Neural crest cell (in vitro differentiated cells): ENCODE measurements around the gene RRP7A. TPM values are rescaled to one million over a fixed set of nuclear protein-coding genes. Genes with fewer than 3 reads are reported as not detected.
A peak's percentile ranks its signal among the peaks of the same experiment; 100 is the strongest.
"Not testable (repeated sequence)": the region's sequence is repeated elsewhere in the genome, so short reads cannot be mapped to it uniquely, and the experiment has no call there.

ENCODE experiments used
- DNase-seq: peaks from one replicate; pipeline ENCODE4 v3.0.0; 2021; ENCODE audit warnings: low read depth, mixed read lengths, low spot score
- H3K27ac Mint-ChIP-seq: one replicate; pipeline ENCODE4 v1.8.0; 2021; ENCODE audit warnings: mild to moderate bottlenecking, mixed read lengths; ENCODE audit not compliant: unreplicated experiment
- H3K27me3 Mint-ChIP-seq: 2 replicates; pipeline ENCODE4 v1.8.0; 2021; ENCODE audit warnings: low read depth, mild to moderate bottlenecking, mixed read lengths
- H3K36me3 Mint-ChIP-seq: 2 replicates; pipeline ENCODE4 v1.8.0; 2021; ENCODE audit warnings: low read depth, mild to moderate bottlenecking, mixed read lengths
- H3K4me1 Mint-ChIP-seq: 2 replicates; pipeline ENCODE4 v1.8.0; 2021; ENCODE audit warnings: mixed read lengths
- H3K4me3 Mint-ChIP-seq: one replicate; pipeline ENCODE4 v1.8.0; 2021; ENCODE audit warnings: mild to moderate bottlenecking, mixed read lengths
- H3K9me3 Mint-ChIP-seq: 2 replicates; pipeline ENCODE4 v1.8.0; 2021; ENCODE audit warnings: mixed read lengths
- total RNA-seq: library from RNA; stranded (reverse); gene quantifications from 2 replicates; pipeline ENCODE4 v1.2.1, GENCODE V29; 2021
- TF ChIP-seq, protein P1 (sequence below): fragments of 200-600 bp; sonication (generic); conservative IDR thresholded peaks from 2 replicates; pipeline ENCODE4 v1.5.0; 2021; ENCODE audit warnings: antibody characterized with exemption, mild to moderate bottlenecking

The RRP7A gene
- total RNA-seq, 1 donor from 2014 or later = 78.0 TPM

DNA sequence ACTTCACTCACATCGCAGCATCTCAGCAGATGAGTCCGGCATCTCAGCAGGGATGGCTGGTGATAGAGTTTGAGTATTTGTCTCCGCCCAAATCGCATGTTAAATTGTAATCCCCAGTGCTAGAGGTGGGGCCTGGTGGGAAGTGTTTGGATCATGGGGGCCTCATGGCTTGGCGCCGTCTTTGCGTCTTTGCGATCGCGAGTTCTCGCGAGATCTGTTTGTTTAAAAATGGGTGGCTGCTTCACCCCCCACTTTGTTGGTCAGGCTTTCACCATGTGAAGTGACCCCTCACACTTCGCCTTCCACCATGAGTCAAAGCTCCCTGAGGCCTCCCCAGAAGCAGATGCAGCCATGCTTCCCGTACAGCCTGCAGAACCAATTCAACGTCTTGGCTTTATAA is 3.0 kb upstream of the RRP7A start:
- Mint-ChIP-seq H3K36me3 (no peaks in the 10 kb centered on the region), H3K27ac (no peak overlapping the region), H3K4me1 (peaks cover 15% of the 10 kb centered on the region), H3K4me3 (peak overlapping the region; percentile 72), H3K9me3 (no peaks in the 10 kb centered on the region), H3K27me3 (no peaks in the 10 kb centered on the region)
- no peak for DNase-seq
- TF ChIP-seq, protein P1, sequence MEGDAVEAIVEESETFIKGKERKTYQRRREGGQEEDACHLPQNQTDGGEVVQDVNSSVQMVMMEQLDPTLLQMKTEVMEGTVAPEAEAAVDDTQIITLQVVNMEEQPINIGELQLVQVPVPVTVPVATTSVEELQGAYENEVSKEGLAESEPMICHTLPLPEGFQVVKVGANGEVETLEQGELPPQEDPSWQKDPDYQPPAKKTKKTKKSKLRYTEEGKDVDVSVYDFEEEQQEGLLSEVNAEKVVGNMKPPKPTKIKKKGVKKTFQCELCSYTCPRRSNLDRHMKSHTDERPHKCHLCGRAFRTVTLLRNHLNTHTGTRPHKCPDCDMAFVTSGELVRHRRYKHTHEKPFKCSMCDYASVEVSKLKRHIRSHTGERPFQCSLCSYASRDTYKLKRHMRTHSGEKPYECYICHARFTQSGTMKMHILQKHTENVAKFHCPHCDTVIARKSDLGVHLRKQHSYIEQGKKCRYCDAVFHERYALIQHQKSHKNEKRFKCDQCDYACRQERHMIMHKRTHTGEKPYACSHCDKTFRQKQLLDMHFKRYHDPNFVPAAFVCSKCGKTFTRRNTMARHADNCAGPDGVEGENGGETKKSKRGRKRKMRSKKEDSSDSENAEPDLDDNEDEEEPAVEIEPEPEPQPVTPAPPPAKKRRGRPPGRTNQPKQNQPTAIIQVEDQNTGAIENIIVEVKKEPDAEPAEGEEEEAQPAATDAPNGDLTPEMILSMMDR = no peak

DNA sequence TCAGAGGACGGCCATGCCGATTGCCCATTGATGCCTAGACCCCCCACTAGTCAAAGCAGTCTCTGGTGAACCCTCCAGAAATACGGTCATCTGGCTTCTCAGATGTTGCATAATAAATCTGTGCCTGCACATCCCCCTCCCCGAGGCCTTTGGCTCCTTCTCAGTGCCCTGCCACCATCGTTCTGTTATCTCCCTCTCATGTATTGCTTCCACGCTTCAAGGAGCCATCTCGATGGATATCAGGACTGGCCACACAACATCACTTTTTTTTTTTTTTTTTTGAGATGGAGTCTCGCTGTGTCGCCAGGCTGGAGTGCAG is 1.6 kb upstream of the RRP7A start:
- DNase-seq = no peak
- H3K4me3 Mint-ChIP-seq = peak overlapping the region; percentile 91
- H3K27ac Mint-ChIP-seq = no peak overlapping the region
- TF ChIP-seq, protein P1 = no peak
- no peaks in the 10 kb centered on the region for H3K9me3 Mint-ChIP-seq
- H3K4me1 Mint-ChIP-seq = peaks cover 15% of the 10 kb centered on the region
- H3K36me3 Mint-ChIP-seq = no peaks in the 10 kb centered on the region
- no peaks in the 10 kb centered on the region for H3K27me3 Mint-ChIP-seq

DNA sequence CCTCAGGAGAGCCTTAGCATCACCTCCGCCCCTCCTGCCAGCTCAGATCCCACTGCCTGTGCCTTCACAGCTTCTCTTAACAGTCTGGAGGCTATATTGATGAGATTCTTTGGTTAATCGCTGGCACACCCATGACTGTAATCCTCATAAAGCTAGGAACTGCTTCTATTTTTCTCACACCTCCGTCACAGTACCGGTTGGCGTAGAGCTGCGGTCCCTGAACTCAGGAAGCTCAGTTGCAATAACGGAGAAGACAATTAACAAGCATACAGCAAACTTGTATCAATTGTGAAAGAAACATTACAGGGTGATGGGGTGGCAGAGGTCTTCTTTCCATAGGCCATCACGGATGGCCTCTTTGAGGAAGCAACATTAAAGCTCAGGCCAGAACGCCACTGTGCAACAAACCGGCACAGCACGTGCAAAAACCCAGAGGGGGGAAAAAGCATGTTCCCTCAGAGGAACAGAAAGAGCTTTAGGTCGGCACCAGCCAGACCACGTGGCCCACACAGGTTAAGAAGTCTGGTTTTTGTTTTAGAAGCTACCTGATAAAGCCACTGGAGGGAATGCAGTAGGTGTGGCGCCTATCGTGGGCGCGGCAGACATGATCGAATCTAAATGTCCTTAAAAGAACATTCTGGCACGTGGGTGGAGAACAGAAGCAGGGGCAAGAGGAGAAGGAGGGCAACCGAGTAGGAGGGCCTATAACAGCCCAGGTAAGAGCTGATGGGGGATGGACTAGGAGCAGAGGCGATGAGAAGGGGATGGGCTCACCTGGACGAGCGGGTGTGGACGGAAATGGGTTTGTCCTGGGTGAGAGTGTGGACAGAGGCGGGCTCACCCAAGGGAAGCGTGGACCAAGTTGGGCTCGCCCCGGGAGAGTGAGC is 715 bp downstream of the RRP7A start:
- not testable (repeated sequence) for H3K27me3 Mint-ChIP-seq, H3K36me3 Mint-ChIP-seq, DNase-seq, H3K9me3 Mint-ChIP-seq
- peaks cover 15% of the 10 kb centered on the region for H3K4me1 Mint-ChIP-seq
- H3K4me3 Mint-ChIP-seq = peak overlapping the region; percentile 91
- H3K27ac Mint-ChIP-seq = peak overlapping the region; percentile 96

DNA sequence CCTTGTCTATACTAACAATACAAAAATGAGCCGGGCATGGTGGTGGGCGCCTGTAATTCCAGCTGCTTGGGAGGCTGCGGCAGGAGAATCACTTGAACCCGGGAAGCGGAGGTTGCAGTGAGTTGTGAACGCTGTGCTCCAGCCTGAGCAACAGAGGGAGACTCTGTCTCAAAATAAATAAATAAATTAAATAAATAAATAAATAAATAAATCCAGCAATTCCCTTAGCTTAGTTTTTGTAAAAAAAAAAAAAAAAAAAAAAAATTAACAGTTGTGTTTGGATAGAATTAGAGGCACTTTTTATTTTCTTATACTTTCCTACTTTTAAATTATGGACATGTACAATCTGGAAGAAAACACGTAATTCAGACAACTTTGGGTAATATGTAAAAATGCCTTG is 2.5 kb downstream of the RRP7A start:
- not testable (repeated sequence) for H3K27me3 Mint-ChIP-seq, H3K36me3 Mint-ChIP-seq, H3K27ac Mint-ChIP-seq, DNase-seq, H3K9me3 Mint-ChIP-seq
- H3K4me3 Mint-ChIP-seq = peak overlapping the region; percentile 66
- peaks cover 15% of the 10 kb centered on the region for H3K4me1 Mint-ChIP-seq

DNA sequence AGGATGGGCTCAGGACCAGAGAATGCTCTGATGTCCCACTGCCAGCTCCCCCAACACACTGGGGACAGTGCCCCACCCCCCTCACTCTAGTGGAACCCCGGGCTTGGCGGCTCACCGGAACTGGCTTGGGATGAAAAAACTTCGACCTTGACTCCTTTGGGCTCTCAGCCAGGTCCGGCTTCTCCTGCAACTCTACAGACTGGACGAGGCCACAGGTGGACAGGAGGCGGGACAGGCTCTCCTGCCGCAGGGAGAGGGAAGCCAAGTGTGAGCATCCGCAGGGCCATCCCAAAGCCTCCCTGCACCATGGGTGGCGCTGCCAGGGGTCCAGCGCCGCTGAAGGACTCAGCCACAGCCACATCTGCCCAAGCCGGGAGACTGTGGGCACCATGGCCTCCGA is 3.7 kb downstream of the RRP7A start:
- Mint-ChIP-seq H3K4me3 (no peak overlapping the region), H3K27ac (no peak overlapping the region), H3K4me1 (peaks cover 14% of the 10 kb centered on the region), H3K27me3 (no peaks in the 10 kb centered on the region), H3K36me3 (no peaks in the 10 kb centered on the region), H3K9me3 (no peaks in the 10 kb centered on the region)
- TF ChIP-seq, protein P1 = no peak
- DNase-seq = no peak

DNA sequence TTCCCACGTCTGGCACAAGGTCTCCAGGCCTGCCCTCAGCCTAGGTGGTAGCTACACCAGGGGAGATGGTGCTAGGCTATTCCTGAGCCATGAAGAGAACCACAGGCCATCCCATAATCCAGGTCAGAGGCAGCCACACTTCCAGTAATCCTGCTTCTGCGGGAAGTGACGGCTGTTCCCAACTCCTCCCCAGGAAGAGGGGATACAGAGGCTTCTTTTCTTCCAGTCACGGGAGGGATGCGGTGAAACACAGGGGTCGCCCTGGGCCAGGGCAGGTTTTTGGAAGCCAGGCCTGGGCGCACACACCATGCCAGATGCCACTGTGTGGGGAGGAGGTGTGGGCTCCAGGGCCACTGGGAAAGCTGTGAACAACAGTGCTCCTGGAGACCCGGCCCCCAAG is 4.3 kb downstream of the RRP7A start:
- peaks cover 12% of the 10 kb centered on the region for H3K4me1 Mint-ChIP-seq
- DNase-seq, H3K9me3 Mint-ChIP-seq, H3K27me3 Mint-ChIP-seq, H3K36me3 Mint-ChIP-seq, H3K4me3 Mint-ChIP-seq, H3K27ac Mint-ChIP-seq: not testable (repeated sequence)

DNA sequence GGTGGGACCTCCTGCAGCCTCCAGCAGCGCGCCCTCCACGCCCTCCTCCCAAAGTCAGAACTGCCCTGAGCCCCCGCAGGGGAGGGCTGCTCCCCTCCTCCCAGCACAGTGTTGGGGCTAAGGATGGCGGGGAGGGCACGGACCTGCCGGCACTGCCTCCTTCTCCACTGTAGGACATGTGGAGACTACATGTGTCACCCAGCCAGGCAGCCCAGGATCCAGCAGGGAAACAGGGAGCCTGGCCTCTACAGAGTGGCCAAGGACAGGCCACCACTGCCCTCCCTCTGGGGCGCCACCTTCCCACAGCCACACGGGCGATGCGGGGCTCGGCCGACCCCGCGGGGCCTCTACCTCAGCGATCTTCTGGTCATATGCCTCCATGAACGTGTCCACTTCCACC is 5.3 kb downstream of the RRP7A start:
- not testable (repeated sequence) for H3K4me1 Mint-ChIP-seq, H3K36me3 Mint-ChIP-seq, H3K27ac Mint-ChIP-seq, H3K9me3 Mint-ChIP-seq, H3K4me3 Mint-ChIP-seq, H3K27me3 Mint-ChIP-seq, DNase-seq
